Measurements from ENCODE around the gene CMKLR1.

CMKLR1 gene

GRCh38 chr12:108338915-108339657 is at the start of gene CMKLR1:
CMKLR1 (minus strand) TSS chr12:108339311; CDS start chr12:108293591, 45,720 bp downstream.
- DNase-seq = no peak

- DNase-seq = no peak
These were observed 48.7 kb upstream of the CMKLR1 start for GRCh38 chr12:108387771-108388170.

GRCh38 chr12:108386709-108387360 is 47.7 kb upstream of the CMKLR1 start:
- no peak for DNase-seq

- DNase-seq = no peak
These were observed 43.3 kb upstream of the CMKLR1 start for GRCh38 chr12:108382437-108382801.

- DNase-seq = no peak
These were observed 42.8 kb upstream of the CMKLR1 start for GRCh38 chr12:108381787-108382436.

- no peak for DNase-seq
These were observed 41.3 kb upstream of the CMKLR1 start for GRCh38 chr12:108380382-108380781.

- no peak for DNase-seq
These were observed 40.7 kb upstream of the CMKLR1 start for GRCh38 chr12:108379823-108380222.

GRCh38 chr12:108378926-108379325 is 39.8 kb upstream of the CMKLR1 start:
- DNase-seq = no peak

- no peak for DNase-seq
These were observed 38.1 kb upstream of the CMKLR1 start for GRCh38 chr12:108377260-108377659.

GRCh38 chr12:108375986-108376663 is 37.0 kb upstream of the CMKLR1 start:
- DNase-seq = no peak

GRCh38 chr12:108374596-108375320 is 35.6 kb upstream of the CMKLR1 start:
- DNase-seq = no peak

GRCh38 chr12:108373111-108373510 is 34.0 kb upstream of the CMKLR1 start:
- DNase-seq = no peak

- DNase-seq = no peak
These were observed 32.8 kb upstream of the CMKLR1 start for GRCh38 chr12:108371801-108372344.

- no peak for DNase-seq
These were observed 31.3 kb upstream of the CMKLR1 start for GRCh38 chr12:108370415-108370814.

- no peak for DNase-seq
These were observed 30.8 kb upstream of the CMKLR1 start for GRCh38 chr12:108369736-108370396.

- no peak for DNase-seq
These were observed 29.0 kb upstream of the CMKLR1 start for GRCh38 chr12:108368089-108368488.

GRCh38 chr12:108367436-108367835 is 28.3 kb upstream of the CMKLR1 start:
- no peak for DNase-seq

GRCh38 chr12:108365324-108365723 is 26.2 kb upstream of the CMKLR1 start:
- DNase-seq = no peak

GRCh38 chr12:108364879-108365278 is 25.8 kb upstream of the CMKLR1 start:
- no peak for DNase-seq

GRCh38 chr12:108363565-108363964 is 24.5 kb upstream of the CMKLR1 start:
- DNase-seq = no peak

- no peak for DNase-seq
These were observed 24.1 kb upstream of the CMKLR1 start for GRCh38 chr12:108363165-108363564.

- no peak for DNase-seq
These were observed 22.5 kb upstream of the CMKLR1 start for GRCh38 chr12:108361606-108362005.
